Neural progenitor cell (in vitro differentiated cells): ENCODE measurements around the gene PROS1. TPM values are rescaled to one million over a fixed set of nuclear protein-coding genes. Genes with fewer than 3 reads are reported as not detected.

Experiments
- DNase-seq: peaks from one replicate; pipeline ENCODE4 v3.0.0-alpha.2; 2016; ENCODE audit warnings: low spot score
- H2AFZ ChIP-seq: fragments of 200-600 bp; sonication (generic); replicated peaks from 2 replicates; pipeline ENCODE4 v1.6.1; 2016; ENCODE audit warnings: antibody characterized with exemption
- H3F3A ChIP-seq: fragments of 200-600 bp; sonication (generic); 2 replicates; pipeline ENCODE4 v1.6.1; 2016; ENCODE audit warnings: antibody characterized with exemption, low read depth
- H3K27ac ChIP-seq: fragments of 200-600 bp; sonication (generic); 2 replicates; pipeline ENCODE4 v1.5.1; 2016; ENCODE audit warnings: mild to moderate bottlenecking
- H3K27me3 ChIP-seq: fragments of 200-600 bp; sonication (generic); 2 replicates; pipeline ENCODE4 v1.6.1; 2016; ENCODE audit warnings: mild to moderate bottlenecking, moderate library complexity
- H3K36me3 ChIP-seq: fragments of 200-600 bp; sonication (generic); 2 replicates; pipeline ENCODE4 v1.5.1; 2016
- H3K4me1 ChIP-seq: fragments of 200-600 bp; sonication (generic); 2 replicates; pipeline ENCODE4 v1.6.1; 2016; ENCODE audit warnings: mixed run types
- H3K4me2 ChIP-seq: fragments of 200-600 bp; sonication (generic); 2 replicates; pipeline ENCODE4 v1.6.1; 2016
- H3K4me3 ChIP-seq: fragments of 200-600 bp; sonication (generic); 2 replicates; pipeline ENCODE4 v1.5.1; 2016
- H3K79me2 ChIP-seq: fragments of 200-600 bp; sonication (generic); 2 replicates; pipeline ENCODE4 v1.6.1; 2016; ENCODE audit warnings: low read depth
- H3K9ac ChIP-seq: fragments of 200-600 bp; sonication (generic); 2 replicates; pipeline ENCODE4 v1.6.1; 2016
- H3K9me3 ChIP-seq: fragments of 200-600 bp; sonication (generic); 2 replicates; pipeline ENCODE4 v1.5.1; 2016; ENCODE audit warnings: low read depth
- H4K20me1 ChIP-seq: fragments of 200-600 bp; sonication (generic); 2 replicates; pipeline ENCODE4 v1.6.1; 2016; ENCODE audit warnings: low read depth
- H3K27ac Mint-ChIP-seq: 3 replicates; pipeline ENCODE4 v1.8.0; 2021; ENCODE audit warnings: mixed read lengths
- H3K27me3 Mint-ChIP-seq: 2 replicates; pipeline ENCODE4 v1.8.0; 2022; ENCODE audit warnings: low read depth, mild to moderate bottlenecking, inconsistent platforms, moderate library complexity, mixed read lengths; ENCODE audit not compliant: insufficient read depth
- H3K36me3 Mint-ChIP-seq: 3 replicates; pipeline ENCODE4 v1.8.0; 2021; ENCODE audit warnings: mixed read lengths
- H3K4me1 Mint-ChIP-seq: 3 replicates; pipeline ENCODE4 v1.8.0; 2021; ENCODE audit warnings: mixed read lengths
- H3K4me3 Mint-ChIP-seq: 3 replicates; pipeline ENCODE4 v1.8.0; 2021; ENCODE audit warnings: mild to moderate bottlenecking, moderate library complexity, mixed read lengths
- H3K9me3 Mint-ChIP-seq: 3 replicates; pipeline ENCODE4 v1.8.0; 2020; ENCODE audit warnings: mixed read lengths
- CTCF ChIP-seq: fragments of 200-600 bp; sonication (generic); IDR thresholded peaks from 2 replicates; pipeline ENCODE4 v1.5.1; 2017; ENCODE audit warnings: antibody characterized with exemption, mild to moderate bottlenecking
- EZH2 ChIP-seq: fragments of 200-600 bp; sonication (generic); IDR thresholded peaks from 2 replicates; pipeline ENCODE4 v1.6.1; 2017; ENCODE audit warnings: antibody characterized with exemption, mild to moderate bottlenecking, moderate library complexity
- EZH2phosphoT487 ChIP-seq: fragments of 200-600 bp; sonication (generic); IDR thresholded peaks from 2 replicates; pipeline ENCODE4 v1.6.1; 2017; ENCODE audit warnings: antibody characterized with exemption
- total RNA-seq: library from RNA; depleted of rRNA; stranded (reverse); fragments of >200 nt; gene quantifications from 2 replicates; pipeline ENCODE4 v1.2.3, GENCODE V29; 2015; ENCODE audit warnings: low replicate concordance

The PROS1 gene
- total RNA-seq, 1 donor from 2014 or later = 18.5 TPM

GRCh38 chr3:93934366-93935046 is 39.2 kb downstream of the PROS1 start:
- Histone ChIP-seq H3K9ac (no peak overlapping the region), H2AFZ (no peak overlapping the region), H3K4me3 (no peak overlapping the region), H4K20me1 (no peaks in the 10 kb centered on the region), H3K36me3 (no peaks in the 10 kb centered on the region), H3K27ac (no peak overlapping the region), H3F3A (no peaks in the 10 kb centered on the region), H3K79me2 (no peaks in the 10 kb centered on the region), H3K27me3 (no peaks in the 10 kb centered on the region), H3K4me1 (no peaks in the 10 kb centered on the region), H3K4me2 (no peak overlapping the region), H3K9me3 (peaks cover 10% of the 10 kb centered on the region)
- no peak for TF ChIP-seq EZH2
- TF ChIP-seq CTCF = no peak
- TF ChIP-seq EZH2phosphoT487 = no peak
- DNase-seq = no peak
- Mint-ChIP-seq H3K27ac (no peak overlapping the region), H3K36me3 (no peaks in the 10 kb centered on the region), H3K9me3 (no peaks in the 10 kb centered on the region), H3K4me1 (no peaks in the 10 kb centered on the region), H3K4me3 (no peak overlapping the region), H3K27me3 (no peaks in the 10 kb centered on the region)

GRCh38 chr3:93931597-93932229 is 42.0 kb downstream of the PROS1 start:
- H3K27me3 ChIP-seq = no peaks in the 10 kb centered on the region
- no peaks in the 10 kb centered on the region for H3K9me3 Mint-ChIP-seq
- no peak overlapping the region for H2AFZ ChIP-seq
- TF ChIP-seq EZH2 (no peak), EZH2phosphoT487 (no peak), CTCF (no peak)
- H3K36me3 Mint-ChIP-seq = no peaks in the 10 kb centered on the region
- H3K4me3 ChIP-seq = no peak overlapping the region
- no peaks in the 10 kb centered on the region for H3K36me3 ChIP-seq
- no peak overlapping the region for H3K27ac ChIP-seq
- H3K27ac Mint-ChIP-seq = no peak overlapping the region
- H3K9me3 ChIP-seq = peaks cover 18% of the 10 kb centered on the region
- no peak overlapping the region for H3K4me3 Mint-ChIP-seq
- no peaks in the 10 kb centered on the region for H3K27me3 Mint-ChIP-seq
- no peaks in the 10 kb centered on the region for H3K4me1 Mint-ChIP-seq
- H3K79me2 ChIP-seq = no peaks in the 10 kb centered on the region
- no peaks in the 10 kb centered on the region for H3F3A ChIP-seq
- no peaks in the 10 kb centered on the region for H4K20me1 ChIP-seq
- H3K4me1 ChIP-seq = no peaks in the 10 kb centered on the region
- DNase-seq = no peak
- no peak overlapping the region for H3K9ac ChIP-seq
- no peak overlapping the region for H3K4me2 ChIP-seq

GRCh38 chr3:93930041-93930440 is 43.7 kb downstream of the PROS1 start:
- Mint-ChIP-seq H3K36me3 (no peaks in the 10 kb centered on the region), H3K9me3 (no peaks in the 10 kb centered on the region), H3K4me3 (no peak overlapping the region), H3K27me3 (no peaks in the 10 kb centered on the region), H3K4me1 (no peaks in the 10 kb centered on the region), H3K27ac (no peak overlapping the region)
- Histone ChIP-seq H3K4me3 (no peak overlapping the region), H2AFZ (no peak overlapping the region), H3K9me3 (peaks cover 20% of the 10 kb centered on the region), H3F3A (no peaks in the 10 kb centered on the region), H3K27me3 (no peaks in the 10 kb centered on the region), H3K79me2 (no peaks in the 10 kb centered on the region), H4K20me1 (no peaks in the 10 kb centered on the region), H3K9ac (no peak overlapping the region), H3K4me1 (no peaks in the 10 kb centered on the region), H3K36me3 (no peaks in the 10 kb centered on the region), H3K27ac (no peak overlapping the region), H3K4me2 (no peak overlapping the region)
- TF ChIP-seq EZH2 (no peak), CTCF (no peak), EZH2phosphoT487 (no peak)
- DNase-seq = no peak
